Measurements from ENCODE around the gene LIX1. TPM values are rescaled to one million over a fixed set of nuclear protein-coding genes. Genes with fewer than 3 reads are reported as not detected.

The LIX1 gene
- total and polyA plus RNA-seq, 7 donors, result under 0.01 to 0.03 TPM; not detected in 5

DNA sequence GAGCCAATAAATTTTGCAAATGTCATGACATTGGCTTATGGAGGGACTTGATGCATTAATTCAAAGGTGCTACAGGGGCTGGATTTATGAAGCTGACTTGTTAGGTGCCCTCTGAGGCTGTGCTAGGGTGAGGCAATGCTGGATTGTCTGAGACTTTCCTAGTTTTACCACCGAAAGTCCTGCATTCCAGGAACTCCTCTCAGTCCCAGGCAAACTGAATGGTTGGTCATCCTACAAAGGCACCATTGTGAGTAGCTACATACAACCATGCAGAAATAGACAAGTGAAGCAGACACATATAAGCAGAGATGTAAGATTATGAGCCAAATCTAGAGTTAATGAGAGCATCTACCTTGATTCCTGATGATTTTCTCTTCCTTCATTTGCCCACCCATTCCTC is 95.3 kb downstream of the LIX1 start:
- intact Hi-C loops (cut with DNase I), result loop anchor here in 1 of 2 donors (5.0 kb wide), 2 partner anchors 95 to 115 kb away; partner anchors contain the start of gene LIX1
- Histone ChIP-seq H3K36me3 (ENCODE audit: insufficient read depth in 1 of 2, low read depth in 1 of 2) (no peaks in the 10 kb centered on the region), H3K27me3 (ENCODE audit: insufficient read depth in 3 of 3, low read length in 2 of 3) (no peaks in the 10 kb centered on the region), H3K4me1 (no peaks in the 10 kb centered on the region), H3K9me3 (no peaks in the 10 kb centered on the region), H3K4me3 (no peak overlapping the region), H3K27ac (no peak overlapping the region)
- DNase-seq, result no peak
- 84 to 97% (median 89%) methylated on average over 1 of the region's 1 CpG for WGBS, 3 donors
- TF ChIP-seq CTCF (IDR thresholded peaks at IDR 0.05), result no peak
- ATAC-seq, result no peak

DNA sequence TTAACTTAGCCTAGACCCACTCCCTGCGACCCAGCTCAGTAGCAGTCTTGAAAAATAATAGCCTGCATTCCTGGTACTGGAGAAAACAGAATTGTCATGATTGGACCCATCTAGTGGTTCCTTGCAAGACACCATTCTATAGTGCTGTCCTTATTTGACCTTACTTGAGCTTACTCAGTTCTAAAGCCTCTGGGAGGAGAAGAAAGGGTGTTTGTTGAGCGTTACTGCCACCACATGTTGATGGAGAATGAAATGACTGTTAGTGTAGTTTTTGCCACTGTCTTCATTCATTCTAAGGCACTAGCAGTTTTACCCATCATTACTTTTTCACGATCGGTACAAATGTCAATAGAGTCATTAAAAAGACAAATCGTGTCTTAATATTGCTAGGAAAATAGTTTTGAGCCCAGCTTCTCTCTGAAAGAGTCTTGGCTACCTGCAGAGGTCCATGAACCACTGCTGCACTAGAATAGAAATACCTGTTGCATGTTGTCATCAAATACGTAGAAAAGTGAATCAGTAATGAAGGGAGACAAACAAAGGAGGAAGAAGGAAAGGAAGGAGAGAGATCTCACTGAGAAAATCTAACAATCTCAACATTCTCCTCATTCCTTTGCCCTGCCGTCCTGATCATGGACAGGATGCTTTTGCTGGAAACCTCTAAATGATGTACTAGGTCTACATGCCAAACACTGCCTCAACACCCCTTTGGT is 96.0 kb downstream of the LIX1 start:
- no peaks in the 10 kb centered on the region for H3K27me3 ChIP-seq (ENCODE audit: insufficient read depth in 3 of 3, low read length in 2 of 3)
- DNase-seq, result no peak
- no peak overlapping the region for H3K4me3 ChIP-seq
- no peaks in the 10 kb centered on the region for H3K36me3 ChIP-seq (ENCODE audit: insufficient read depth in 1 of 2, low read depth in 1 of 2)
- H3K4me1 ChIP-seq, result no peaks in the 10 kb centered on the region
- H3K27ac ChIP-seq, result no peak overlapping the region
- no peaks in the 10 kb centered on the region for H3K9me3 ChIP-seq
- 87 to 88% (median 88%) methylated on average over 7 of the region's 7 CpGs for WGBS, 3 donors
- intact Hi-C loops (cut with DNase I), result loop anchor here in 1 of 2 donors (5.0 kb wide), 2 partner anchors 96 to 116 kb away; partner anchors contain the start of gene LIX1
- no peak for ATAC-seq
- no peak for TF ChIP-seq CTCF (IDR thresholded peaks at IDR 0.05)

DNA sequence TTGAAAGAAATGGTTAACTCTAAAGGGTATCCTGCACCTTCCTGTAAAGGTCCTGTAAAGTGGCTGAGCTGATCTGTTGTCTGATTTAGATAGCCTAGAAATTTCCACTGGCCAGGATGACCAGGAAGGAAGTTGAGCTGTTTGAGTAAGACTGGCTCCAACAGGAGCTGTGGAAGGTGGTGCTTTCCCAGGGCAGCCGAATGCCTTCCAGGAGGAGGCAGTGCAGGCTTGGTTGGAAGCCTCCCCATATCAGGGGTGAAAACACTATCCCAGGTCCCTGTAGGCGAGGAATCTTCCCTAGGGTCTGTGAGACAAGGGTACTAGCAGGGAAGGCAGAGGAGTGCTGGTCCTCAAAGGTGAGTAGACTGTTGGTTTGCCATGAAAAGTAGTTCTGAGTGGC is 98.4 kb downstream of the LIX1 start:
- peak; percentile 46 for TF ChIP-seq CTCF (IDR thresholded peaks at IDR 0.05)
- ATAC-seq (peak; percentile 63 to 76 (median 71)), DNase-seq (no peak)
- Histone ChIP-seq H3K27me3 (ENCODE audit: insufficient read depth in 3 of 3, low read length in 2 of 3) (no peaks in the 10 kb centered on the region), H3K4me1 (no peaks in the 10 kb centered on the region), H3K36me3 (ENCODE audit: insufficient read depth in 1 of 2, low read depth in 1 of 2) (no peaks in the 10 kb centered on the region), H3K9me3 (no peaks in the 10 kb centered on the region), H3K27ac (no peak overlapping the region), H3K4me3 (no peak overlapping the region)
- intact Hi-C loops (cut with DNase I), result no loop called here
- 72 to 81% (median 76%) methylated on average over 2 of the region's 2 CpGs for WGBS, 3 donors

DNA sequence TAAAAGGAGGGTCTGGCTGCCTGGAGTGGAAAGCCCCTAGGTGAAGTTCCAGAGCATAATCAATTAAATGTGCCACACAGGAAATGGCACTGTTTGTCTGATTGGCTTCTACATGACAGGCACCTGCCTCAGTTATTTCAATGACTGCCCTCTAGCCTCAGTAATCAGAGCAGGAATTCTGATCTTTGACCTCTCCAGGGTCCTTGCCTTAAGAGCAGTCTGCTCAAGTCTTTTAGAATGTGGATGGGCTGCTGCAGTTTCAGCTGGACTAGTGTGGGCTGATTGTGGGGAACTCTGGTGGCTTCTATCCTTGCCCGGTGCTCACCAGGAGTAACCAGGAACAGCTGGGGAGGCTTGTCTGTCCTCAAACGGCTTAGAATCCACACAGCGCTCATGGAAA is 98.9 kb downstream of the LIX1 start:
- no peak for ATAC-seq
- Histone ChIP-seq H3K27me3 (ENCODE audit: insufficient read depth in 3 of 3, low read length in 2 of 3) (no peaks in the 10 kb centered on the region), H3K27ac (no peak overlapping the region), H3K4me1 (no peaks in the 10 kb centered on the region), H3K9me3 (no peaks in the 10 kb centered on the region), H3K36me3 (ENCODE audit: insufficient read depth in 1 of 2, low read depth in 1 of 2) (no peaks in the 10 kb centered on the region), H3K4me3 (no peak overlapping the region)
- TF ChIP-seq CTCF (IDR thresholded peaks at IDR 0.05), result no peak
- intact Hi-C loops (cut with DNase I), result no loop called here
- DNase-seq, result no peak
- 63 to 76% (median 71%) methylated on average over 3 of the region's 3 CpGs for WGBS, 3 donors

DNA sequence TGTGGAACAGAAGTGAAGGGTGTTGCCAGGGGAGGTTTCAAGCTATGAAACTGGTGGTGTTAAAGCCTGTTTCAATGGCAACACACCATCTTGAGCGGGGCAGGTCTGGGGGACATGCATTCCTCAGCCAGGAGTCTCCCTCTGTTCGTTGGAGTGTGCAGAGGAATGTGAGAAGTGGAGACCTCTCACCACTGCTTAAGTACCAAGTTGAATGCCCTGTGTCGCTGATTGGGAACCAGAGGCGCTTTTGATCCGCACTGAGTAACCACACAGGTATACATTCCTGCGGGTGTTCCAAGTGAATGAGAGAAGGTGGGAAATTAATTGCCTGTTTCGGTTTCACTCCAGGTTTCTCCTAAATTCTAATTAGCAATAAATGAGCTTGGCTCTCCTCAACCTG is 99.4 kb downstream of the LIX1 start:
- no peaks in the 10 kb centered on the region for H3K4me1 ChIP-seq
- H3K27me3 ChIP-seq (ENCODE audit: insufficient read depth in 3 of 3, low read length in 2 of 3), result no peaks in the 10 kb centered on the region
- DNase-seq (no peak), ATAC-seq (no peak)
- no peak overlapping the region for H3K4me3 ChIP-seq
- intact Hi-C loops (cut with DNase I), result no loop called here
- TF ChIP-seq CTCF (IDR thresholded peaks at IDR 0.05), result no peak
- no peaks in the 10 kb centered on the region for H3K9me3 ChIP-seq
- no peaks in the 10 kb centered on the region for H3K36me3 ChIP-seq (ENCODE audit: insufficient read depth in 1 of 2, low read depth in 1 of 2)
- H3K27ac ChIP-seq, result no peak overlapping the region
- WGBS, 3 donors, result 80 to 82% (median 81%) methylated on average over 7 of the region's 7 CpGs
